ENCODE measurements around the gene PIGU. TPM values are rescaled to one million over a fixed set of nuclear protein-coding genes. Genes with fewer than 3 reads are reported as not detected.

PIGU gene
- total and polyA plus RNA-seq, 9 of the 15 experiments (the other 6 are each of a cell fraction or from before 2014, with no cell fraction given): 6.5 to 100 (median 28.1) TPM

DNA sequence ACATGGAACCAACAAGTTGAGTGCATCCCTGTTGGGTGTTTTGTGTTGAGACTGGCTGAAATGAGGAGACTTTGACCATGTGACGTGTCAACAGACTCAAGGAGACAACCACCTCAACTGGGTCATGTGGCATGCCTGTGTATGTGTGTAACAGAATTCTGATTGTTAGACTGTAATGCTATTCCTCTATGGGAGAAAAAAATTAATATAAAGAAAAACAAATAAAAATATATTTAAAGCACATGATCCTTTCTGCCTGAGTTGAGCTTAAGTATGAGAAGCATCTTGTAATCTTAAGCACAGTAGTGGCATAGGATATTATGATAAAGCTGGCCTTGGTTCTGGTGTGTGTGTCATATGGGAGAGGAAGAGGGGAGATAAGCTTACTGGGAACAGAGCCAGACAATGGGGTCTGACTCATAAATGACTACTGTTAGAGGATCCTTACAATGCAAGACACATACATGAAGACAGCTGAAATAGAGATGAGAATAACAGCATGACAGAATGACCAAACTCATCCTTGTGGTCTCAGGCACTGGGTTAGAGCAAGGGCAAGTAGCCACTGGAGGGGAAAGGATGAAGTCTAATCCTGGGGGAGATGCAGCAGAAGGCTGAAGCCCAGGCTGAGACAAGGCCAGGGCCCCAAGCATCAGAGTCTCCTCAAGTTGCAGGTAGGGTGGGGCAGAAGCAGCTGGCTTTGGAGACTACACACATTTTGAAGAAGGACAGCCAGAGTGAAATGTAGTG is 36.5 kb upstream of the PIGU start (continued):
- no peak for TF ChIP-seq SREBF1 (IDR thresholded peaks at IDR 0.05; ENCODE audit: borderline replicate concordance, low read depth, low read length)
- no peak for TF ChIP-seq SMC3 (conservative IDR thresholded peaks at IDR 0.05; ENCODE audit: insufficient read depth, low read depth, low read length)
- TF ChIP-seq ZNF384 (IDR thresholded peaks at IDR 0.05; ENCODE audit: low read depth, low read length): no peak
- peak in 1 of 2 experiments; percentile 76; a peak in 3 of 4 replicates for TF ChIP-seq TEAD1 (CRISPR knock-in tag; IDR thresholded peaks at IDR 0.05)
- TF ChIP-seq, protein P1, sequence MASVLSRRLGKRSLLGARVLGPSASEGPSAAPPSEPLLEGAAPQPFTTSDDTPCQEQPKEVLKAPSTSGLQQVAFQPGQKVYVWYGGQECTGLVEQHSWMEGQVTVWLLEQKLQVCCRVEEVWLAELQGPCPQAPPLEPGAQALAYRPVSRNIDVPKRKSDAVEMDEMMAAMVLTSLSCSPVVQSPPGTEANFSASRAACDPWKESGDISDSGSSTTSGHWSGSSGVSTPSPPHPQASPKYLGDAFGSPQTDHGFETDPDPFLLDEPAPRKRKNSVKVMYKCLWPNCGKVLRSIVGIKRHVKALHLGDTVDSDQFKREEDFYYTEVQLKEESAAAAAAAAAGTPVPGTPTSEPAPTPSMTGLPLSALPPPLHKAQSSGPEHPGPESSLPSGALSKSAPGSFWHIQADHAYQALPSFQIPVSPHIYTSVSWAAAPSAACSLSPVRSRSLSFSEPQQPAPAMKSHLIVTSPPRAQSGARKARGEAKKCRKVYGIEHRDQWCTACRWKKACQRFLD (CRISPR knock-in tag; IDR thresholded peaks at IDR 0.05): 0 out of 2 replicates have a peak, but pooled peaks have one; percentile 63
- no peak for TF ChIP-seq PHF8 (IDR thresholded peaks at IDR 0.05; ENCODE audit: borderline replicate concordance, low read length)
- no peak for TF ChIP-seq ZNF133 (CRISPR knock-in tag; IDR thresholded peaks at IDR 0.05)
- TF ChIP-seq EP400 (IDR thresholded peaks at IDR 0.05): peak; percentile 65
- TF ChIP-seq ILF3 (IDR thresholded peaks at IDR 0.05; ENCODE audit: borderline replicate concordance): peak; percentile 89; the same call in 1 of the 2 replicates
- TF ChIP-seq ZNF76 (CRISPR knock-in tag; IDR thresholded peaks at IDR 0.05; ENCODE audit: borderline replicate concordance): no peak
- no peak for TF ChIP-seq ZNF134 (CRISPR knock-in tag; conservative IDR thresholded peaks at IDR 0.05)
- TF ChIP-seq ZZZ3 (IDR thresholded peaks at IDR 0.05): no peak
- TF ChIP-seq HDAC1 (IDR thresholded peaks at IDR 0.05): peak in 1 of 2 experiments; percentile 93; a peak in 3 of 4 replicates
- peak; percentile 42; the same call in 1 of the 2 replicates for TF ChIP-seq SMAD4 (CRISPR knock-in tag; conservative IDR thresholded peaks at IDR 0.05)
- no peak for TF ChIP-seq ESRRB (CRISPR knock-in tag; IDR thresholded peaks at IDR 0.05; ENCODE audit: borderline replicate concordance)
- no peak for TF ChIP-seq SAP30 (IDR thresholded peaks at IDR 0.05; ENCODE audit: borderline replicate concordance, insufficient read depth, low read depth, low read length, poor library complexity, severe bottlenecking)
- TF ChIP-seq MYNN (IDR thresholded peaks at IDR 0.05): peak; percentile 86
- no peak for TF ChIP-seq MYNN (CRISPR knock-in tag; IDR thresholded peaks at IDR 0.05)
- no peak for TF ChIP-seq TRIM28 (IDR thresholded peaks at IDR 0.05)
- TF ChIP-seq, protein P2, sequence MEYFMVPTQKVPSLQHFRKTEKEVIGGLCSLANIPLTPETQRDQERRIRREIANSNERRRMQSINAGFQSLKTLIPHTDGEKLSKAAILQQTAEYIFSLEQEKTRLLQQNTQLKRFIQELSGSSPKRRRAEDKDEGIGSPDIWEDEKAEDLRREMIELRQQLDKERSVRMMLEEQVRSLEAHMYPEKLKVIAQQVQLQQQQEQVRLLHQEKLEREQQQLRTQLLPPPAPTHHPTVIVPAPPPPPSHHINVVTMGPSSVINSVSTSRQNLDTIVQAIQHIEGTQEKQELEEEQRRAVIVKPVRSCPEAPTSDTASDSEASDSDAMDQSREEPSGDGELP (CRISPR knock-in tag; IDR thresholded peaks at IDR 0.05; ENCODE audit: borderline replicate concordance): peak; percentile 87
- no peak for TF ChIP-seq CCAR2 (IDR thresholded peaks at IDR 0.05; ENCODE audit: low read depth, low read length)
- TF ChIP-seq HNRNPUL1 (IDR thresholded peaks at IDR 0.05; ENCODE audit: low read length): no peak
- TF ChIP-seq, protein P3, sequence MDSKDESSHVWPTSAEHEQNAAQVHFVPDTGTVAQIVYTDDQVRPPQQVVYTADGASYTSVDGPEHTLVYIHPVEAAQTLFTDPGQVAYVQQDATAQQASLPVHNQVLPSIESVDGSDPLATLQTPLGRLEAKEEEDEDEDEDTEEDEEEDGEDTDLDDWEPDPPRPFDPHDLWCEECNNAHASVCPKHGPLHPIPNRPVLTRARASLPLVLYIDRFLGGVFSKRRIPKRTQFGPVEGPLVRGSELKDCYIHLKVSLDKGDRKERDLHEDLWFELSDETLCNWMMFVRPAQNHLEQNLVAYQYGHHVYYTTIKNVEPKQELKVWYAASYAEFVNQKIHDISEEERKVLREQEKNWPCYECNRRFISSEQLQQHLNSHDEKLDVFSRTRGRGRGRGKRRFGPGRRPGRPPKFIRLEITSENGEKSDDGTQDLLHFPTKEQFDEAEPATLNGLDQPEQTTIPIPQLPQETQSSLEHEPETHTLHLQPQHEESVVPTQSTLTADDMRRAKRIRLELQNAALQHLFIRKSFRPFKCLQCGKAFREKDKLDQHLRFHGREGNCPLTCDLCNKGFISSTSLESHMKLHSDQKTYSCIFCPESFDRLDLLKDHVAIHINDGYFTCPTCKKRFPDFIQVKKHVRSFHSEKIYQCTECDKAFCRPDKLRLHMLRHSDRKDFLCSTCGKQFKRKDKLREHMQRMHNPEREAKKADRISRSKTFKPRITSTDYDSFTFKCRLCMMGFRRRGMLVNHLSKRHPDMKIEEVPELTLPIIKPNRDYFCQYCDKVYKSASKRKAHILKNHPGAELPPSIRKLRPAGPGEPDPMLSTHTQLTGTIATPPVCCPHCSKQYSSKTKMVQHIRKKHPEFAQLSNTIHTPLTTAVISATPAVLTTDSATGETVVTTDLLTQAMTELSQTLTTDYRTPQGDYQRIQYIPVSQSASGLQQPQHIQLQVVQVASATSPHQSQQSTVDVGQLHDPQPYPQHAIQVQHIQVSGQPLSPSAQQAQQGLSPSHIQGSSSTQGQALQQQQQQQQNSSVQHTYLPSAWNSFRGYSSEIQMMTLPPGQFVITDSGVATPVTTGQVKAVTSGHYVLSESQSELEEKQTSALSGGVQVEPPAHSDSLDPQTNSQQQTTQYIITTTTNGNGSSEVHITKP (IDR thresholded peaks at IDR 0.05; ENCODE audit: partially characterized antibody): peak; percentile 65

Data from K562 (cell line).